Middle frontal gyrus (tissue), 1 donor: Measurements from ENCODE around the gene LRRC32.
"Not testable (repeated sequence)": the region's sequence is repeated elsewhere in the genome, so short reads cannot be mapped to it uniquely, and the experiment has no call there.

Experiments
- DNase-seq: peaks from one replicate; pipeline ENCODE4 v3.0.0-alpha.2; 2015; ENCODE audit warnings: low spot score; ENCODE audit errors: extremely low spot score

Gene LRRC32

DNA sequence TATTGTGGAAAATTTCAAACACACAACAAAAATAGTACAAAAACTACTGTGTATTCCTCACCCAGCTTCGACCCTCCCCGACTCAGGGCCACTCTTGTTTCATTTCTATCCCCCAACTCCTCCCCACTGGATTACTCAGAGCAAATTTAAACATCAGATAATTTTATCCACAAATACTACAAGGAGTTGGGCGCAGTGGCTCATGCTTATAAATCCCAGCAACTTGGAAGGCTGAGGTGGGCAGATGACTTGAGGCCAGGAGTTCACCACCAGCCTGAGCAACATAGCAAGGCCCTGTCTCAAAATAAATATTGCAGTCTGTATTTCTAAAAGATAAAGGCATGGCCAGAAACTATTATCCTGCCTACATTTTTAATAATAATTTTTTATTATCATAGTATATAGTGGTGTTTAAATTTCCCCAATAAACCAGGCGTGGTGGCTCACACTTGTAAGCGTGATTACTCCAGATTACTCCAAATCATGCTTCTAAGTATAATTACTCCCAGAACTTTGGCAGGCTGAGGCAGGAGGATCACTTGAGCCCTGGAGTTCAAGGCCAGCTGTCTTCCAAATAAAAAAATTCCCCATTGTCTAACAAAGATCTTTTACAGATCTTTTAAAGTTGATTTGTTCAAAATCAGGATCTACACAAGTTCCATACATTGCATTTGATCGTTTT lies 39.8 kb downstream of the LRRC32 start:
- DNase-seq = no peak

DNA sequence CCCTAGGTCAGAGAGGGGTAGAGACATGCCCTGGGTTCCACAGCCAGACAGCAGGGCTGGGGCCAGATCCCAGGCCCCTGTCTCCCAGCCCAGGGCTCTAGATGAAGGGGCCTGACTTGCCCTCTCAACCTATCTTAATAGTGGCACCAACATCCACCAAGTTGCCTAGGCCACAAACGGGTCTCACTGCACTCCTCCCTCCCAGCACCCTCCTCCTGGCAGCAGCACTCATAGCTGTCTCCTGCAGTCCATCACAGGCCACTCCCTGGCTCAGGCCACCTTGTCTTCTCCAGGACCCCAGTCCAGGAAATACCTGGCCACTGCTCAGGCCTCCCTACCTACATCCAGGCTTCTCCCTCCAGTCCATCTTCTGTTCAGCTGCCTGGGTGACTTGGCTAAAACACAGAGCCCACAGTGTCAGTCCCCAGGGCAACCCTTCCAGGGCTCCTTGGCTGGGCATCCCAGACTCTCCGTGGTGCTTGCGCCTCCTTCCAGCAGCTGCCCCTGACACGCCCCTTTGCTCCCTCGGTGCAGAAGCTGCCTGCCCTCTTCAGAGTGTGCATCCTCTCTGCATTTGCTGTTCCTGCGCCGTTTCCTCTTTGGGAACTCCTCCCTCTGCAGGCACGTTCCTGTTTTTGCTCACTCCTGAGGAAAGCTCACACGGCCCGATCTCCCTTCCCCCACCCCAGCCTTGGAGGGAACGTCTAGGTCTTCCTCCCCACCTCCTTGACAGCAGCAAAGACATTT lies 40.5 kb downstream of the LRRC32 start:
- no peak for DNase-seq

DNA sequence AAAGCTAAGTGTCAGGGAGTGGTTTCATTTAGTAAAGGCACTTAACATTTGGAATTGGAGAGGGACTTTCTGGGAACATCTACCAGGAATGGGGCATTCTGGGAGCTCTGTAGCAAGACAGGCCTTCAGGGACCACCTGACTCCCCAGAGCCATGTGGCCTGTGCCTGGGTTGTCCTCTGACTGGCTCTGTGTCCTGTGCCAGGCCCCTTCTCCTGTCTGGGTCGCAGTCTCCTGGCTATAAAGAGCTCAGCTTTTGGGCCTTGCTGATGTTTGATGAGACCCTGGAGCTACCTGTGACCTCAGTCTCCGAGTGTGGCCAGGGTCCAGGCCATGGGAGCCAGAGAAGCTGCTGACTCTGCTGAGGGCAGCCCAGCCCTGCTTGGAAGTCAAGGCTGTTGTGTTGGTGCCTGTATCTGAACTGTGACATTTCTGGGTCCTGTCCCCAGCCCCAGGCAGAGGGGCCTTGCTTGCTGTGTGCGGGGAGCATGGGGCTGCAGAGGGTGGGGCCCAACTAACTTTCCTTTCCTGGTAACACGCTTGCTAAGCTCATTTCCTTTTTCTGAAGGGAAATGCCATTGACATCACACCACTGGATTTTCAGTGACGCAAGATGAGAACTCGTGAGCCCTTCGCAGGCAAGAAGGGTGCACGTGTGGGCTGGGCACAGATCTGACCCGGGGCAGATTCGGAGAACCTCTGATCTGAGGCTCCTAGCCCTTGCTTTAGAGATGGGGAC lies 41.3 kb downstream of the LRRC32 start:
- DNase-seq = no peak

DNA sequence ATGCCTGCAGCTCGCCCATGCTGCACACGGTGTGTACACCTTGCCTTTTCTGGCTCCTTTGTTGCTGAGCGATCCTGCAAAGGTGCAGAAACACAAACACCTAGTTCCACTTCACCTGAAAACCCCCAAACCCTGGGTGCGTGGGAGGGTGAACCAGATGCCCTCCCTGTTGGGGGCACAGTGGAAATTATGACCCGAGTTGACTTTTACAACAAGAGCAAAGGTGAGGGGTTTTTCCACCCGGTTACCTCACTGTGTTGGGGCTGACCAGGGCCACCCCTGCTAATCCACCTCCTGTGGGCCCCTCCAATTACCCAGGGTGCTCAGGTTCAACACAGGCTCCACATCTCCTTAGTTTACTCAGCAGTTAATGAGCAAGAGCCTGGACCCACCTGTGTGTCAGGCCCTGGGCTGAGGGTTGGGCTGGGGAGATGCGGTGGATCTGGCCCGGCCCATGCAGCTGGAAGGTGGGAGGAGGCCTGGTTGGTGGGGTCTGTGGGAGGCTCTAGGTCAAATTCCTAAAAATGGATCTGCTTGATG lies 42.1 kb downstream of the LRRC32 start:
- no peak for DNase-seq

DNA sequence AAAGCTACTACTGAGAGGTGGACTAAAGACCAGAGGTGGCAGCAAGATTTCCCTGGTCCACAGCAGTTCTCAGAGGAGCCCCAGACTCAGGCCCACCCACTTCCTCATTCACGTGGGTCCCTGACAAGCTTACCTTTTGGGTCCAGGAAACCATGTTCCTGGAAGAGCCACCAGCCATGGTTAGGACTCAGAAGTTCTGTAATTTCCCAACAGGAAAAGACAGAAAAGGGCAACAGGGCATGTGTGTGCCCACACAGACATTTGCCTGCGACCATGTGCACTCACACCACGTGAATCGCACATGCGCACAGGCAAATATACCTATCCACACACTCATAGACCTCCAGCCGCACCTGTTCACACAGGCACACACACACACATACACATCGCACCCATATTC lies 42.9 kb downstream of the LRRC32 start:
- no peak for DNase-seq

DNA sequence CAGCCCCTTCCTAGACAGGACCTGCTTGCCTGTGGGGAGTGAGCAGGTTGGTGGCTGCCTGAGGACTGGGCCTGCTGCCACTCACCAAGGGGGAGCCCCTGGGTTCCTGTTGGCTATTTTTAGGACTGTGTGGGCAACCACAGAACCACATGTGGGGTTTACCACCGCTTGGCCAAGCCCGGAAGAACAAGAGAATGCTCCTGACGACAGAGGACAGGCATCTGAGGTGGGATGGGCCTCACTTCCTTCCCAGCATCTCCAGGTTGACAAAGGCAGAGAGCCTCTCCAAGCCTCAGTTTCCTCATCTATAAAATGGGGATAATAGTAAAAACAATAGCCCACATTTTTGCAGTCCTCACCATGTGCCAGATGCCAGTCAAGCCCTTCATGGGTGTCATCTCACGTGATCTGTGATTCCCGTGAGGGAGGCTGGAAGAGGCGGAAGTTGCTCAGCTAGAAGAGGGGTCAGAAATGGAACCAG lies 43.6 kb downstream of the LRRC32 start:
- no peak for DNase-seq

DNA sequence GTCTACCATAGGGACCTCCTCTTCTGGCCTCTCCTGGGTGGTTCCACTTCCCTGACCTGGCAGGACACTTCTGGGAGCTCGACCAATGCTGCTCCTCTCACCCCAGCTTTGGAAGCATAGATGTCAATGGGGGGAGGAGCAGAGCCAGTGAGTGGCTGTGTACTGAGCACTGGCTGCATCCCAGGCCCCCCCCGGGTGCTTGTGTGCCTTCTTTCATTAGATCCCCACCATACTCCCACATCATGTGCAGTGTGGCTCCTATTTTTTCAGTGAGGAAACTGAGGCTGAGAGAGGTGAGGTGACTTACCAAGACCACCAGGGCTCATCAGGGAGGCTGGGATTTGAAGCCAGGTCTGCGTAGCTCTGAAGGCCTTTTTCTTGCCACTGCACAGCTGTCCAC lies 44.3 kb downstream of the LRRC32 start:
- DNase-seq = no peak

DNA sequence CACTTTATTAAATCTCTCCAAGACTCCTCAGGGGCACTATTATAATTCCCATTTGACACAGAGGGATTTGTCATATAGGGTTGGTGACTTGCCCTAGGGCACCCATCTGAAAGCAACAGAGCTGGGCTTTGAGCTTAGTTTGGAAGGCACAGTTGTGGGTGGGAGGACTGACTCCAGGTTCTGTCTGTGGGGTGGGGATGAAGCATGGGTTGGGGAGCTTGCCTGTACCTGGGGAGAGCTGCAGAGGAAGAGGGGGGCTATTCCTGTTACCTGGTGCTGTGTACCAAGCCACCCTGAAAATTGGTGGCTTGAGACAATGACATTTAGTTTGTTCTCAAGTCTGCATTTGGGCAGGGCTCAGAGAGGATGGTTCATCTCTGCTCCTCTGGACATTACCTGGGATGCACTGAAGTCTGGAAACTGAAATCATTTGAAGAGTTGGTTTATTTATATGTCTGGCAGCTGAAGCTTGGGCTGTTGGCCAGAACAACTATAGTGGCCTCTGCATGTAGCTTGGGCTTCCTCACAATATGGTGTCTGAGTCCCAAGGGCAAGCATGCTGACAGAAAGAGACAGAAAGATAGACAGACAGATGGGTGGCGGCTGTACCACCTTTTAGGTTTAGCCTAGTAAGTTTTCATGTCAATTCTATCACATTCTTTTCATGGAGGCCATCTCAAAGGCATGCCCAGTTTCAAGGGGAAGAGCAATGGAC lies 44.9 kb downstream of the LRRC32 start:
- DNase-seq = no peak

DNA sequence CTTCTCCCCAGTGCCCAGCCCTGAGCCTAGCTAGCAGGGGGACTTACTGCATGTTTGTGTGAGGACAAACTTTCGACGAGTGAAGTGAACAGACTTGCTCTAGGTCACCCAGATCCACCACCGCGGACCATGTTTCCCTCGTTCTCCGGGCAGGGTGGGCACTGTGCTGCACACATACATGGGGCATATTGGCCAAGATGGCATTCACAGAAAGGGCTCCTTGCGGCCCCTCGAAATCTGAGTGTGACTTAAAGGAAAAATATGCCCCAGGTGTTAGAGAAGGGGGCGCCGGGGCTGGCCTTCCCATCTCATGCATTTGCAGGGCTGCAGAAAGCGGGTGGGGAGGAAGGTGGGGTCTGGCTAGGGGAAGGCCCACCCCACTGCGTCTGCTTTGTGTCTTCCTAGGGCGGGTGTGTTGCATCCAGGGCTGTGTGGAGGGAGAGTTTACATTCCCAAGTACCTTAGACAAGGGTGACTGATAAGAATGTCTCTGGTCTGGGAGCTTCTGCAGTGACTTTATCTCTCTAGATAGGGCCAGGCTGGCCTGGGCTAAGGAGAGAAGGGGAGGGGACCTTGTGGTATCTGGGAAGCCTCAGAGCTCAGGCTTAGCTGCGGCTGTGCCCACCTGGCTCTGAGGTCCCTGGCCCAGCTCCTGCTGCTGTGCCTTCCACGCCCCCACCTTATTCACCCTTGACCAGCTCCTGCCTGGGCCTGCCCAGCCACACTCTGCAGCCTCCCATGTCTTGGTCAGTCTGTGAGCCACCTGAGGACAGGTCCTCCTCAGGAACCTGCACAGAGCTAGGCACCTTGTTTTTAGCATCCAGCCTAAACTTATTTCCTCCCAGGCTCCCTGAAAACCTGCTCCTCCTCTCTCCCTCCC lies 45.8 kb downstream of the LRRC32 start:
- no peak for DNase-seq

DNA sequence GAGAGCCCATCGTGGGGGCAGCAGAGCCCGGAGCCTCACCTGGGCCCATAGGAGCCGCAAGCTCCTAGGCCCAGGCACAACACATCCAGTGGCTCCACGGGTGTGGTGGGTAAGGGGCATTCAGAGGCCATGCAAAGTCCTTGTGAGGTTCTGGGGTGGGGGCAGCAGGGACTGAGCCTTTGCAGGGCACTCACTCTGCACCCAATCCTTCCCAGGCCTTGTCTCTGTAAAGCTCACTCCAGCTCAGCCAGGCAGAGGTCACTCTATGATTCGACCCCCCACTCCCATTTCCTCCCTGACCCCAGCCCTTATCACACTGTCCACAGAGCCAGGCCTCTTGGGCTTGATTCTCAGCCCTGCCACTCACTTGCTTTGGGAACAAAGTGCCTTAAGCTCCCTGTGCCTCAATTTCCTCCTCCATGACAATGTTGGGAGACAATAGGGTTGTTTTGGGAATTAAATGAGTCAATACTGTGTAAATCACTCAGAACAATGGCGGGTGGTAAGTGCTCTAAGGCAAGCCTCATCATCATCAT lies 46.6 kb downstream of the LRRC32 start:
- DNase-seq = no peak

DNA sequence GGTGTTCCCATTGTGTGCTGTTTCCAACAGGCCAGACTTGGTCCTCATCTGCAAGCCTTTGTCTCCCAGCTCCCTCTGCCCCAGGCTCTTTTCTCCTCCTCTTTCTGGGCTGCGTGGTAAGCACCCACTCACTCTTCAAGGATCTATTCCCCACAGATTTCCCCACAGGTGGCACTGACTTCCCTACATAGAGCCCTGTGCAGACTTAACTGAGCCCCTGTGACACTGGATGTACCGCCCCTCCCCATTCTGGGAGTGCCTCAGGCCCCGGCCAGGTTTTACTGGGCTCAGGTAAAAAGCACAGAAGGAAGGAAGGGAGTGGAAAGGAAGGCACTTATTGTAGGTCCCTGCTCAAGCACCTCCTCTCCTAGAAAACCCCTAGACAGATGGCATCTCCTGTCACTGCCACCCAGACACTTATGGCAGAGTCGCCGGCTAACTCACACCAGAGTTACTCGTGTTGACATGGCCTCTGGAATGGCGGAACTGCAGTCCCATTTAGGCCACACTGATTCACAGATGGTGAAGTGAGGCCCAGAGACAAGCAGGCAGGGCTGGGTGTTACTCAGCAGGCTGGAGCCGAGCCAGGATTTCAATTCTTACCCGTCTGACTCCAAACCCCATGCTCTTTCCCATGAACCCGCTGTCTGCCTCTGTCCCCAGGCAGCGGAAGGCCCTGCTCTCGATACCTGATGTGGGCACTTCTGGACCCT lies 47.2 kb downstream of the LRRC32 start:
- no peak for DNase-seq

DNA sequence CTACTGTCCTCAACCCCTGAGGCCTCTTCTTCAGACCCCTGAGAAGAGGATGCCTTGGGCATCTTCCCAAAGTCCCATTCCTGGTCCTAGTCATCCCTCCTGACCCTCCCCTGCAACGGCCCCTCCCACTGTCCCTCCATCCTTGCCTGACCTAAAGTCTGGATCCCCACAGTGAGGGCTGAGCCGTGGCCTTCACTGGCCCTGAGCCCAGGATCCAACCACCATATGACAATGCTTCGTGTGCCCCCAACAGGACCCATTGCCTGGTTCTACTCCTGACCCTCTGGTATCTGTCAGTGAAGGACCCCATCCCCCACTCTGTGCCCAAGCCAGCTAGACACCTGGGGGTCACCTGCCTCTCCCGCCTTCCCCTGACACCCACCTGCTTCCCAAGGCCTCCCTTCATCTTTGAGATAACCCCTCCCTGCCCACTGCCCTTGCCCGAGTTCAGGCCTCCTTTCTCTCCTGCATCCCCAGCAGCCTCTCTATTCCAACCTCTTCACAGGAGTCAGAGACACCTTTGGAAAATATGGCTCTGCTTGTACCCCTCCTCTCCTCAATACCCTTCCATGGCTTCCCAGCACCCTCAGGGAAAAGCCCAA lies 48.0 kb downstream of the LRRC32 start:
- no peak for DNase-seq

DNA sequence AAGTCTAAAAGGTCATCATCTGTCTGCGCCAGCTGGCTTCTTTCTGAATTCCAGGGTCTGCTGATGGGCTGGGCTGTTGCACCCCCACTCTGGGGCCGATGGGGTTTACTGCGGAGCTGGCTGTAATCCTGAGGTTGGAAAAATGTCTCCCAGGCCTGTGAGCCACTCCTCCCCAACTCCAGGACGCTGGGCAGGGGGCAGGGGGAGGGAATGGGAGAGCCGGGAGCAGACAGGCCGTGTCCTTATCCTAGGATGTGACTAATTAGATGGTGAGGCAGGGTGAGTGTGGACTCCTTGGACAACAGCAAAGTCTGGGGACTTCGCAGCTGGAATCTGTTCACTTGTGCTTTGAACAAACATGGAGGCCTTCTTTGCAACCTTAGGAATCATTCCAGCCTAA lies 48.7 kb downstream of the LRRC32 start:
- no peak for DNase-seq

DNA sequence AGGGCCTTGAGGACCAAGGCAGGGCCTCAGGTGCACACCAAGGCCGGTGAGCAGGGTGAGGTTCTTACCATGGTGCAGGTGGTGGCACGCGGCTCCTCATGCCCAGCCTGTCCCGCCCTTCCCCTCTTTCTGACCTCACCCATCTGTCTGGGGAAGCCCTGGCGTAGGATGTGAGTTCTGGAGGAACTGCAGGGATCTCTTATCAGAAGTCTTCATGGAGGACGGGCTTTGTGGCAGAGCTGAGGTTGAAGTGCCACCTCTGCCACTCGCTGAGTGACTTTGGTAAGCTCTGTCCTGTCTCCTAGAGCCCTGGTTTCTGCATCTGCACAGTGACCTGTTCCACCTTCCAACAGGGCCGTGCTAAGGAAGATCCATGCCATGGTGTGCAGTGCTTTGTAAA lies 49.1 kb downstream of the LRRC32 start:
- DNase-seq = no peak

DNA sequence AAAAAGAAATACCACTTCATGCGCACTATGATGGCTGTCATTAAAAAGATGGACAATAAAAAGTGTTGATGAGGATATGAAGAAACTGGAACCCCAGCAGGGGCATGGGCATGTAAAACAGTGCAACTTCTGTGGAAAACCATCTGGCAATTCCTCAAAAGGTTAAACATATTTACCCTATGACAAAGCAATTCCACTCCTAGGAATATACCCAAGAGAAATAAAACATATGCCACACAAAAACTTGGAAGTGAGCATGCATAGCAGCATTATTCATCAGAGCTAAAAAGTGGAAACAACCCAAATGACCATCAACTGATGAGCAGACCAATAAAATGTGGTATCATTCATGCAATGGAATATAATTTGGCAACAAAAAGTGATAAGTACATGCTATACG lies 50.1 kb downstream of the LRRC32 start:
- DNase-seq = no peak

DNA sequence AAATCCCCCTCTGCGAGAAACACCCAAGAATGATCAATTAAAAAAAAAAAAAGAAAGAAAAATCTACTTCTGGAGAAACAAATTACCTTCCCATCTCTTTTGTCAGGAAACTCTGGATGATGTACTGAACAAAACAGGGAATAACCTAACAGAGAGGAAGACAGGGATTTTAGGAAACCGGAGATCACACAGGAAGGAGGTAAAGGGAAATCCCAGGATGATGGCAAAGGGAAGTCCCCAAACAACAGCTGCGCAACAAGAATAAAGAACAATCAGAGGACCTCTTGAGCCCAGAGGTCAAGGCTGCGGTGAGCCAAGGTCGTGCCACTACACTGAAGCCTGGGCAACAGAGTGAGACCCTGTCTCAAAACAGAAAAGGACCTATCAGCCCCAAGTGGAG lies 50.7 kb downstream of the LRRC32 start:
- DNase-seq = not testable (repeated sequence)

DNA sequence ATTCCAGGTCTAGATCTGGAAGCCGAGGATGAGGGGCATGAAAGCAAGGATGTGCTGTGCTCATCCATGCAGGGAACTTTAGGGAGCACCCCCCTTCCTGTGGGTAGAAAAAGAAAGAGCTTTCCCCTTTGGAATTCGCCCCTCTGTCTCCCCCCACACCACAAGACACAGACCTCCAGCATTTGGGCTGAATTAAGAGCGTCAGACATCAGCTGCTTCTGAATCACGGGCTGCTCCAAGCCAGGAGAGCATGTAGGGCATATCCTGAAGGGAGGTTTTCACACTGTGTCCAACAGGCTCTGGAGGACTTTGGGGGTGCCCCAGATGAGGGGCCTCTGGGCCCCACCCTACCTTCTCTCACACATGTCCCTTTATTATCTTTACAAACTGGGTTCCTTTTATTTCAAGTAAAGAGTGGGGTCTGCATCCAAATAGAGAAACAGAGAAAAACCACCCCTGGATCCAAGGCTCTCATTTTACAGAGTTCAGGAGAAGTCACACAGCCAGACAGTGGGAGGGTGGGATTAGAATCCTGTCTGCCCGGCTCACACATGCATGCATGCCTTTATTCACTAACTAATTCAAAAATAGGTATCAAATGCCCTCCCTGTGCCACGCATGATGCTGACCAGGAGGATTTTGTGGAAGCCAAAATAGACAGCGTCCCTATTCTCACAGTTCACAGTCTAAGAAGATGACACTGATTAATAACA lies 52.8 kb downstream of the LRRC32 start:
- no peak for DNase-seq
